HCT116 (cell line): ENCODE measurements around the gene ZFP3. TPM values are rescaled to one million over a fixed set of nuclear protein-coding genes. Genes with fewer than 3 reads are reported as not detected.
"Not testable (repeated sequence)": the region's sequence is repeated elsewhere in the genome, so short reads cannot be mapped to it uniquely, and the experiment has no call there.

Source experiments
- ATAC-seq: fragments of 200-7000 bp; cut with Tn5 transposase; 2 replicates; pipeline ENCODE4 v1.9.1; 2020; ENCODE audit warnings: mild to moderate bottlenecking, moderate library complexity
- BruUV-seq: library from RNA; stranded (reverse); fragments of 400-500 nt; replicated peaks from 2 replicates; lab custom pipeline; 2021; lab: Mats Ljungman, UMichigan
- CTCF ChIA-PET: fragments of 300-600 bp; sonication (Branson Sonifier 250); formaldehyde crosslinking; loops from one replicate; lab custom pipeline; 2021; ENCODE audit warnings: antibody characterized with exemption; lab: Charles Lee
- POLR2A ChIA-PET: fragments of 300-600, 350-600 bp; sonication (Branson Sonifier 250); formaldehyde crosslinking; loops from one replicate; lab custom pipeline; 2021; ENCODE audit warnings: antibody characterized with exemption; lab: Charles Lee
- RAD21 ChIA-PET, 2 experiments: fragments of 300-600 bp; sonication (Branson Sonifier 250); formaldehyde crosslinking; loops; one replicate each; lab custom pipeline; 2023; ENCODE audit warnings: low total read pairs in 2 of 2; ENCODE audit not compliant: uncharacterized antibody in 2 of 2, unreplicated experiment in 2 of 2, low non-redundant PET in 1 of 2; lab: Charles Lee
- DNase-seq: peaks from one replicate; pipeline ENCODE4 v3.0.0-alpha.2; 2010; ENCODE audit warnings: low read depth, low spot score
- H2AFZ ChIP-seq: fragments of 200-600 bp; shearing (Covaris generic), sonication (generic); 2 replicates; pipeline ENCODE4 v1.6.1; 2017; ENCODE audit warnings: low read depth, mixed run types, mixed read lengths, antibody characterized with exemption, low read length; ENCODE audit not compliant: poor library complexity, severe bottlenecking
- H3K27ac ChIP-seq: 2 replicates; pipeline ENCODE4 v1.5.1; 2012; ENCODE audit warnings: low read depth, low read length
- H3K27me3 ChIP-seq: fragments of 200-600 bp; sonication (generic); 2 replicates; pipeline ENCODE4 v1.6.1; 2016; ENCODE audit warnings: mixed run types, low read length, mixed read lengths; ENCODE audit not compliant: insufficient read depth
- H3K36me3 ChIP-seq, 2 experiments: fragments of 200-500 bp in 1 of 2; fragments of 200-600 bp in 1 of 2; sonication (Bioruptor generic) in 1 of 2; sonication (generic) in 1 of 2; 2 replicates each; pipeline versions ENCODE4 v1.5.1 to v1.6.1; 2014 to 2016; ENCODE audit warnings: low read length in 2 of 2, inconsistent platforms in 1 of 2, mixed read lengths in 1 of 2, mixed run types in 1 of 2; ENCODE audit not compliant: insufficient read depth in 2 of 2, control insufficient read depth in 1 of 2
- H3K4me1 ChIP-seq, 2 experiments: fragments of 200-600 bp in 1 of 2; sonication (generic) in 1 of 2; 2 replicates each; pipeline versions ENCODE4 v1.5.1 to v1.6.1; 2012 to 2017; ENCODE audit warnings: low read length in 2 of 2, inconsistent platforms in 1 of 2, mild to moderate bottlenecking in 1 of 2, mixed read lengths in 1 of 2, mixed run types in 1 of 2, moderate library complexity in 1 of 2; ENCODE audit not compliant: insufficient read depth in 2 of 2, control insufficient read depth in 1 of 2
- H3K4me2 ChIP-seq: fragments of 200-600 bp; sonication (generic); 2 replicates; pipeline ENCODE4 v1.6.1; 2017; ENCODE audit warnings: mixed run types, low read length, mixed read lengths
- H3K4me3 ChIP-seq, 2 experiments: fragments of 200-600 bp in 1 of 2; sonication (generic) in 1 of 2; replicated peaks in 1 of 2; 2 replicates each; pipeline ENCODE4 v1.5.1; 2011 to 2016; ENCODE audit warnings: low read length in 2 of 2, control low read depth in 1 of 2, low read depth in 1 of 2, mild to moderate bottlenecking in 1 of 2, mixed read lengths in 1 of 2, mixed run types in 1 of 2
- H3K79me2 ChIP-seq: fragments of 200-600 bp; sonication (generic); 2 replicates; pipeline ENCODE4 v1.6.1; 2017; ENCODE audit warnings: mild to moderate bottlenecking, mixed run types, low read length, moderate library complexity, mixed read lengths; ENCODE audit not compliant: insufficient read depth
- H3K9ac ChIP-seq: fragments of 200-600 bp; sonication (generic); 2 replicates; pipeline ENCODE4 v1.6.1; 2016; ENCODE audit warnings: low read length, mixed read lengths
- H3K9me2 ChIP-seq: fragments of 200-600 bp; sonication (generic), shearing (Covaris generic); 2 replicates; pipeline ENCODE4 v1.6.1; 2017; ENCODE audit warnings: mixed run types, mild to moderate bottlenecking, moderate library complexity; ENCODE audit not compliant: insufficient read depth
- H3K9me3 ChIP-seq, 2 experiments: fragments of 200-500 bp in 1 of 2; fragments of 200-600 bp in 1 of 2; sonication (Bioruptor generic) in 1 of 2; sonication (generic) in 1 of 2; 2 replicates each; pipeline ENCODE4 v1.6.1; 2014 to 2017; ENCODE audit warnings: low read length in 2 of 2, mixed read lengths in 2 of 2, inconsistent platforms in 1 of 2, low read depth in 1 of 2, mild to moderate bottlenecking in 1 of 2, mixed run types in 1 of 2, moderate library complexity in 1 of 2; ENCODE audit not compliant: control insufficient read depth in 1 of 2, insufficient read depth in 1 of 2
- H4K20me1 ChIP-seq: fragments of 200-600 bp; sonication (generic), shearing (Covaris generic); 2 replicates; pipeline ENCODE4 v1.6.1; 2017; ENCODE audit warnings: mixed run types, mild to moderate bottlenecking, moderate library complexity; ENCODE audit not compliant: insufficient read depth
- ATF3 ChIP-seq: IDR thresholded peaks from 2 replicates; pipeline ENCODE4 v1.6.1; 2012
- CBX3 ChIP-seq: IDR thresholded peaks from 2 replicates; pipeline ENCODE4 v1.6.1; 2012; ENCODE audit warnings: low read depth
- CEBPB ChIP-seq: IDR thresholded peaks from 2 replicates; pipeline ENCODE4 v1.6.1; 2012; ENCODE audit warnings: low read depth
- CTCF ChIP-seq, 3 experiments: fragments of 200-600 bp in 1 of 3; sonication (generic) in 1 of 3; IDR thresholded peaks in 2 of 3; conservative IDR thresholded peaks in 1 of 3; 2 replicates each; pipeline ENCODE4 v1.5.1; 2012 to 2017; ENCODE audit warnings: low read depth in 2 of 3, low read length in 2 of 3, antibody characterized with exemption in 1 of 3, borderline replicate concordance in 1 of 3, control low read depth in 1 of 3, mild to moderate bottlenecking in 1 of 3, mixed read lengths in 1 of 3, mixed run types in 1 of 3, moderate library complexity in 1 of 3; ENCODE audit not compliant: insufficient read depth in 1 of 3
- EGR1 ChIP-seq: IDR thresholded peaks from 2 replicates; pipeline ENCODE4 v1.6.1; 2012; ENCODE audit warnings: low read depth
- ELF1 ChIP-seq: IDR thresholded peaks from 2 replicates; pipeline ENCODE4 v1.6.1; 2012; ENCODE audit warnings: low read depth, borderline replicate concordance
- EZH2 ChIP-seq: fragments of 200-600 bp; sonication (generic); IDR thresholded peaks from 2 replicates; pipeline ENCODE4 v1.6.1; 2017; ENCODE audit warnings: antibody characterized with exemption, mixed run types
- EZH2phosphoT487 ChIP-seq: fragments of 200-600 bp; IDR thresholded peaks from 2 replicates; pipeline ENCODE4 v1.6.1; 2018; ENCODE audit warnings: antibody characterized with exemption, borderline replicate concordance
- FOSL1 ChIP-seq: IDR thresholded peaks from 2 replicates; pipeline ENCODE4 v1.6.1; 2012; ENCODE audit warnings: low read depth
- POLR2A ChIP-seq: IDR thresholded peaks from 2 replicates; pipeline ENCODE4 v1.7.0; 2011; ENCODE audit warnings: borderline replicate concordance; ENCODE audit not compliant: insufficient read depth, insufficient read length; ENCODE audit errors: extremely low read depth
- RAD21 ChIP-seq: IDR thresholded peaks from 2 replicates; pipeline ENCODE4 v1.6.1; 2012; ENCODE audit warnings: low read depth, mild to moderate bottlenecking
- SIN3A ChIP-seq: IDR thresholded peaks from 2 replicates; pipeline ENCODE4 v1.6.1; 2012; ENCODE audit warnings: low read depth
- SP1 ChIP-seq: IDR thresholded peaks from 2 replicates; pipeline ENCODE4 v1.6.1; 2012; ENCODE audit warnings: low read depth
- SRF ChIP-seq: IDR thresholded peaks from 2 replicates; pipeline ENCODE4 v1.6.1; 2012; ENCODE audit warnings: low read depth
- YY1 ChIP-seq: IDR thresholded peaks from 2 replicates; pipeline ENCODE4 v1.6.1; 2011; ENCODE audit warnings: low read length, low read depth, moderate library complexity, mild to moderate bottlenecking; ENCODE audit not compliant: insufficient replicate concordance; ENCODE audit errors: extremely low read depth
- ZBTB33 ChIP-seq: IDR thresholded peaks from 2 replicates; pipeline ENCODE4 v1.6.1; 2011; ENCODE audit warnings: mild to moderate bottlenecking, low read length, moderate library complexity; ENCODE audit not compliant: insufficient replicate concordance; ENCODE audit errors: extremely low read depth
- ZFX ChIP-seq: fragments of 450-650 bp; IDR thresholded peaks from 2 replicates; pipeline ENCODE4 v1.6.1; 2017
- ZNF274 ChIP-seq: fragments of 200-500 bp; sonication (Bioruptor generic); IDR thresholded peaks from 2 replicates; pipeline ENCODE4 v1.6.1; 2014; ENCODE audit warnings: mild to moderate bottlenecking, low read depth, low read length, inconsistent platforms
- intact Hi-C: fragments of 100-400 bp; cut with micrococcal nuclease; formaldehyde crosslinking; loops from 2 replicates; pipeline ENCODE4 v1.10.0; 2022
- total RNA-seq: library from RNA; stranded (reverse); gene quantifications from one replicate; pipeline ENCODE4 v1.2.1, GENCODE V29; 2021; ENCODE audit not compliant: unreplicated experiment

Gene ZFP3
- total RNA-seq, 1 experiment from 2014 or later, result 0.05 TPM

- BruUV-seq, result no TSS peak
- H3K9me2 ChIP-seq, result no peaks in the 10 kb centered on the region
- no peaks in the 10 kb centered on the region for H3K79me2 ChIP-seq
- ChIA-PET CTCF (no interaction called here), POLR2A (no interaction called here), RAD21 (no interaction called here)
- H3K9me3 ChIP-seq, result no peaks in the 10 kb centered on the region
- H2AFZ ChIP-seq, result no peak overlapping the region
- TF ChIP-seq YY1 (no peak), EGR1 (no peak), SP1 (no peak), ZFX (no peak), CBX3 (no peak), ELF1 (no peak), RAD21 (no peak), POLR2A (no peak), SIN3A (no peak), EZH2phosphoT487 (no peak), CTCF (IDR thresholded peaks at IDR 0.05 in 2 of 3, conservative IDR thresholded peaks at IDR 0.05 in 1 of 3; ENCODE audit: borderline replicate concordance in 1 of 3, insufficient read depth in 1 of 3, low read depth in 2 of 3, low read length in 2 of 3) (no peak), ZNF274 (no peak), SRF (no peak), ATF3 (no peak), CEBPB (no peak), EZH2 (no peak), FOSL1 (no peak), ZBTB33 (no peak)
- no peak overlapping the region for H3K27ac ChIP-seq
- H3K4me2 ChIP-seq, result no peak overlapping the region
- ATAC-seq (no peak), DNase-seq (no peak)
- H3K4me1 ChIP-seq, result no peaks in the 10 kb centered on the region
- no peak overlapping the region for H3K4me3 ChIP-seq
- H3K36me3 ChIP-seq, result no peaks in the 10 kb centered on the region
- H4K20me1 ChIP-seq, result no peaks in the 10 kb centered on the region
- no peak overlapping the region for H3K9ac ChIP-seq
- no peaks in the 10 kb centered on the region for H3K27me3 ChIP-seq
- intact Hi-C loops, result no loop called here
Measured at GRCh38 chr17:5128905-5129535, 50.8 kb downstream of the ZFP3 start.

GRCh38 chr17:5129770-5130169, 51.5 kb downstream of the ZFP3 start:
- H3K4me2 ChIP-seq, H3K4me1 ChIP-seq, intact Hi-C loops, H3K27me3 ChIP-seq, H3K4me3 ChIP-seq, H3K9me2 ChIP-seq, DNase-seq, H4K20me1 ChIP-seq, H3K9ac ChIP-seq, H3K27ac ChIP-seq, CTCF ChIA-PET, H3K9me3 ChIP-seq, H3K79me2 ChIP-seq, H2AFZ ChIP-seq, BruUV-seq, POLR2A ChIA-PET, H3K36me3 ChIP-seq, ATAC-seq, RAD21 ChIA-PET: not testable (repeated sequence)
